PFSK-1 (cell line): ENCODE measurements around the gene PKN2.

Experiments used
- FOXP2 ChIP-seq: optimal IDR thresholded peaks from 2 replicates; pipeline ENCODE3; 2011; ENCODE audit warnings: borderline replicate concordance, control low read depth, inconsistent platforms; ENCODE audit not compliant: insufficient read depth; ENCODE audit errors: extremely low read length, extremely low read depth
- POLR2AphosphoS5 ChIP-seq: IDR thresholded peaks from 2 replicates; pipeline ENCODE4 v1.6.1; 2012; ENCODE audit warnings: low read depth, mild to moderate bottlenecking, control low read depth, low read length, moderate library complexity
- SIN3A ChIP-seq: IDR thresholded peaks from 2 replicates; pipeline ENCODE4 v1.6.1; 2012; ENCODE audit warnings: mild to moderate bottlenecking, low read length, moderate library complexity, borderline replicate concordance; ENCODE audit not compliant: insufficient read depth
- TAF1 ChIP-seq: IDR thresholded peaks from 2 replicates; pipeline ENCODE4 v1.6.1; 2012; ENCODE audit warnings: low read length, control low read depth, borderline replicate concordance; ENCODE audit not compliant: insufficient read depth
- TF ChIP-seq, protein P1 (sequence below), 2 experiments: IDR thresholded peaks; 2 replicates each; pipeline versions ENCODE4 v1.6.1 to v1.8.0; 2011 to 2012; ENCODE audit warnings: low read depth in 2 of 2, low read length in 2 of 2, control low read depth in 1 of 2, inconsistent platforms in 1 of 2, mild to moderate bottlenecking in 1 of 2, moderate library complexity in 1 of 2; ENCODE audit not compliant: insufficient read depth in 1 of 2

The PKN2 gene

DNA sequence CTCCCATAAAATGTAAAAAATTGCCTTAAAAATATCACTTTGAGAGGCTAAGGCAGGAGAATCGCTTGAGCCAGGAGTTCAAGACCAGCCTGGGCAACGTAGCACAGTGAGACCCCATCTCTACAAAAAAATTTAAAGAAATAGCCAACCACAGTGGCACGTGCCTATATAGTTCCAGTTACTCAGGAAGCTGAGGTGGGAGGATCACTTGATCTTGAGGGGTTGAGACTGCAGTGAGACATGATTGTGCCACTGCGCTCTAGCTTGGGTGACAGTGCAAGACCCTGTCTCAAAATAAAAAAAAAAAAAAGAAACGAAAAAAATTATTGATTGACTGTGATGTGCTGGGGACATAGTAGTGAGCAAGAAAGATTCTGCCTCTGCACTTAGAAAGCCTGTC, 38.4 kb downstream of the PKN2 start:
- TF ChIP-seq SIN3A (no peak), FOXP2 (no peak), TAF1 (no peak), POLR2AphosphoS5 (no peak)
- TF ChIP-seq, protein P1, sequence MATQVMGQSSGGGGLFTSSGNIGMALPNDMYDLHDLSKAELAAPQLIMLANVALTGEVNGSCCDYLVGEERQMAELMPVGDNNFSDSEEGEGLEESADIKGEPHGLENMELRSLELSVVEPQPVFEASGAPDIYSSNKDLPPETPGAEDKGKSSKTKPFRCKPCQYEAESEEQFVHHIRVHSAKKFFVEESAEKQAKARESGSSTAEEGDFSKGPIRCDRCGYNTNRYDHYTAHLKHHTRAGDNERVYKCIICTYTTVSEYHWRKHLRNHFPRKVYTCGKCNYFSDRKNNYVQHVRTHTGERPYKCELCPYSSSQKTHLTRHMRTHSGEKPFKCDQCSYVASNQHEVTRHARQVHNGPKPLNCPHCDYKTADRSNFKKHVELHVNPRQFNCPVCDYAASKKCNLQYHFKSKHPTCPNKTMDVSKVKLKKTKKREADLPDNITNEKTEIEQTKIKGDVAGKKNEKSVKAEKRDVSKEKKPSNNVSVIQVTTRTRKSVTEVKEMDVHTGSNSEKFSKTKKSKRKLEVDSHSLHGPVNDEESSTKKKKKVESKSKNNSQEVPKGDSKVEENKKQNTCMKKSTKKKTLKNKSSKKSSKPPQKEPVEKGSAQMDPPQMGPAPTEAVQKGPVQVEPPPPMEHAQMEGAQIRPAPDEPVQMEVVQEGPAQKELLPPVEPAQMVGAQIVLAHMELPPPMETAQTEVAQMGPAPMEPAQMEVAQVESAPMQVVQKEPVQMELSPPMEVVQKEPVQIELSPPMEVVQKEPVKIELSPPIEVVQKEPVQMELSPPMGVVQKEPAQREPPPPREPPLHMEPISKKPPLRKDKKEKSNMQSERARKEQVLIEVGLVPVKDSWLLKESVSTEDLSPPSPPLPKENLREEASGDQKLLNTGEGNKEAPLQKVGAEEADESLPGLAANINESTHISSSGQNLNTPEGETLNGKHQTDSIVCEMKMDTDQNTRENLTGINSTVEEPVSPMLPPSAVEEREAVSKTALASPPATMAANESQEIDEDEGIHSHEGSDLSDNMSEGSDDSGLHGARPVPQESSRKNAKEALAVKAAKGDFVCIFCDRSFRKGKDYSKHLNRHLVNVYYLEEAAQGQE (IDR thresholded peaks at IDR 0.05; ENCODE audit: insufficient read depth in 1 of 2, low read depth in 2 of 2, low read length in 2 of 2) = no peak

GRCh38 chr1:88726697-88727096, 42.6 kb downstream of the PKN2 start:
- TF ChIP-seq POLR2AphosphoS5 (no peak), FOXP2 (no peak), TAF1 (no peak), SIN3A (no peak)
- TF ChIP-seq, protein P1 (IDR thresholded peaks at IDR 0.05; ENCODE audit: insufficient read depth in 1 of 2, low read depth in 2 of 2, low read length in 2 of 2) = no peak

DNA sequence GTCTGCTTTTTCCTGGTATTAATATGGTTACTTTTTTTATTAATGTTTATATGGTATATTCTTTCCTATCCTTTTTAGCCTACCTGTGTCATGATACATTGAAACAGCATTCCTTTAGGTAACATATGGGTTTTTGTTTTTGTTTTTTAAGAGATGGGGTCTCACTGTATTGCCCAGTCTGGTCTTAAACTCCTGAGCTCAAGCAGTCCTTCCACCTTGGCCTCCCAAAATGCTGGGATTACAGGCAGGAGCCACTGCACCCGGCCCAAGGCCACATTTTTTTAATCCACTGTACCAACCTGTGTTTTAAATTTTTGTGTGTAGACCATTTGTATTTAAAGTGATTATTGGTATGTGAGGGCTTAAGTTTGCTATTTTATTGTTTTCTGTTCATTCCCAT, 43.1 kb downstream of the PKN2 start:
- TF ChIP-seq, protein P1 (IDR thresholded peaks at IDR 0.05; ENCODE audit: insufficient read depth in 1 of 2, low read depth in 2 of 2, low read length in 2 of 2) = no peak
- TF ChIP-seq SIN3A (no peak), FOXP2 (no peak)

DNA sequence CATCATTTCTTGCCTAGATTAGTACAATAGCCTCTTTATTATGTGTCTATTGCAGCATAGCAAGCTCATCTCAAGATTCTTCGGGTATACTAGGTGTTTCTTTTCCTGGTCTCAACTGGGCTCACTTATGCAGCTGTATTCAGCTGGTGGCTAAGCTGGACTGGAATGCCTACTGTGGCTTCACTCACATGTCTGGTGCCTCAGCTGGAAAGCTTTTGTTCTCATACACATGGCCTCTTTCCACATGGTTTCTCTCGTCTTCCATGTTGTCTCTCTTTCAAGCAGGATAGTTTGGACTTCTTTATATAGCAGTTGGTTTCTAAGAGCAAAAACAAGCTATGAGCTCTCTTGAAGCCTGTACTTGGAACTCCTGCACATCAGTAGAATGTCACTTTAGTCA, 45.2 kb downstream of the PKN2 start:
- TF ChIP-seq POLR2AphosphoS5 (no peak), TAF1 (no peak), SIN3A (no peak), FOXP2 (no peak)
- TF ChIP-seq, protein P1 (IDR thresholded peaks at IDR 0.05; ENCODE audit: insufficient read depth in 1 of 2, low read depth in 2 of 2, low read length in 2 of 2) = no peak

DNA sequence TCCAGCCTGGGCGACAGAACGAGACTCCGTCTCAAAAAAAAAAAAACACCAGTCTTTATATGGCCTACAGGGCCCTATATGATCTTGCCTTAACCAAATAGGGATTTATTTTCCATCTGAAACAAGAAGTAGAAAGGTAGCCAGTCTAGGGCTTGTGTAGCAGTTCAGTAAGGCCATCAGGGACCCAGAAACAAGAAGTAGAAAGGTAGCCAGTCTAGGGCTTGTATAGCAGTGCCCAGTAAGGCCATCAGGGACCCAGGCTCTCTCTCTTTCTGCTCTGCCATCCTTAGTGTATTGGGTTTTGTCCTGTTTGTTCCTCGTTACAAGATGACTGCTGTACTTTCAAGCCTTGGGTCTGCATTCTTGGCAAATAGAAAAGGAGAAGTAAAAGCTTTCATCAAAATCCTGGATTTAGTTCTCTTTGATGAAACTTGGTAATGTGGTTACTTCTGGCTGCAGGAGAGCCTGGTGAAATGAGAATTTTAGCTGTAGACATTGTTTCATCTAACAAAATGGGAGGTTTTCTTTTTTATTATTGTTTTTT, 46.1 kb downstream of the PKN2 start:
- TF ChIP-seq, protein P1 (IDR thresholded peaks at IDR 0.05; ENCODE audit: insufficient read depth in 1 of 2, low read depth in 2 of 2, low read length in 2 of 2) = no peak
- TF ChIP-seq SIN3A (no peak), POLR2AphosphoS5 (no peak), TAF1 (no peak), FOXP2 (no peak)
